Endothelial cell of umbilical vein (primary cell): ENCODE measurements around the gene SPTB. TPM values are rescaled to one million over a fixed set of nuclear protein-coding genes. Genes with fewer than 3 reads are reported as not detected.

ENCODE experiments used
- BruUV-seq: library from RNA; stranded (reverse); fragments of 400-500 nt; replicated peaks from 2 replicates; lab custom pipeline; 2021; lab: Mats Ljungman, UMichigan
- CTCF ChIA-PET: fragments of 300-600, 350-600 bp; sonication (Branson Sonifier 250); formaldehyde crosslinking; loops from one replicate; lab custom pipeline; 2021; ENCODE audit warnings: antibody characterized with exemption, inconsistent platforms; lab: Charles Lee
- POLR2A ChIA-PET: fragments of 300-600, 350-600 bp; sonication (Branson Sonifier 250); formaldehyde crosslinking; loops from one replicate; lab custom pipeline; 2021; ENCODE audit warnings: antibody characterized with exemption, inconsistent platforms; lab: Charles Lee
- DNase-seq: peaks from one replicate; pipeline ENCODE4 v3.0.0-alpha.2; 2011; ENCODE audit warnings: low read depth, low spot score
- FAIRE-seq: peaks from 2 replicates; lab custom pipeline; 2011; peaks lifted over from hg19 to GRCh38; lab: Jason Lieb, UNC
- H2AFZ ChIP-seq: 2 replicates; pipeline ENCODE4 v1.6.0; 2012; ENCODE audit warnings: low read depth, low read length, control low read depth, inconsistent platforms
- H3K27ac ChIP-seq: 2 replicates; pipeline ENCODE4 v1.5.1; 2011; ENCODE audit warnings: low read depth, mild to moderate bottlenecking, control low read depth, low read length, moderate library complexity; ENCODE audit not compliant: insufficient read depth
- H3K27me3 ChIP-seq, 2 experiments: 2 replicates each; pipeline versions ENCODE4 v1.6.0 to v1.6.1; 2011; ENCODE audit warnings: low read length in 2 of 2, mixed read lengths in 1 of 2; ENCODE audit not compliant: control insufficient read depth in 2 of 2, insufficient read depth in 2 of 2
- H3K36me3 ChIP-seq, 2 experiments: 2 replicates in 1 of 2; 3 replicates in 1 of 2; pipeline ENCODE4 v1.5.1; 2011; ENCODE audit warnings: low read length in 2 of 2, mild to moderate bottlenecking in 1 of 2, moderate library complexity in 1 of 2; ENCODE audit not compliant: control insufficient read depth in 2 of 2, insufficient read depth in 2 of 2; ENCODE audit errors: extremely low read depth in 1 of 2
- H3K4me1 ChIP-seq: 3 replicates; pipeline ENCODE4 v1.5.1; 2011; ENCODE audit warnings: mild to moderate bottlenecking, low read length; ENCODE audit not compliant: control insufficient read depth, insufficient read depth; ENCODE audit errors: extremely low read depth
- H3K4me2 ChIP-seq: 2 replicates; pipeline ENCODE4 v1.6.1; 2011; ENCODE audit warnings: low read length, control low read depth, mixed read lengths; ENCODE audit not compliant: insufficient read depth
- H3K4me3 ChIP-seq, 3 experiments: fragments of 200-600 bp in 1 of 3; sonication (generic), shearing (Covaris generic) in 1 of 3; replicated peaks in 1 of 3; 2 replicates each; pipeline ENCODE4 v1.5.1; 2011 to 2016; ENCODE audit warnings: control low read depth in 3 of 3, low read length in 3 of 3, mild to moderate bottlenecking in 2 of 3, inconsistent platforms in 1 of 3, low read depth in 1 of 3, moderate library complexity in 1 of 3; ENCODE audit not compliant: insufficient read depth in 1 of 3
- H3K79me2 ChIP-seq: 2 replicates; pipeline ENCODE4 v1.6.0; 2012; ENCODE audit warnings: low read length, inconsistent platforms; ENCODE audit not compliant: control insufficient read depth, insufficient read depth
- H3K9ac ChIP-seq: replicated peaks from 2 replicates; pipeline ENCODE3; 2011; ENCODE audit warnings: low read length, control low read depth; ENCODE audit not compliant: insufficient read depth; ENCODE audit errors: extremely low read depth
- H3K9me1 ChIP-seq: replicated peaks from 3 replicates; pipeline ENCODE4 v1.6.0; 2011; ENCODE audit warnings: mild to moderate bottlenecking, low read length; ENCODE audit not compliant: control insufficient read depth, insufficient read depth; ENCODE audit errors: extremely low read depth
- H3K9me3 ChIP-seq: replicated peaks from 2 replicates; pipeline ENCODE4 v1.5.1; 2012; ENCODE audit warnings: low read length, inconsistent platforms; ENCODE audit not compliant: control insufficient read depth, insufficient read depth
- H4K20me1 ChIP-seq: replicated peaks from 2 replicates; pipeline ENCODE3; 2011; ENCODE audit warnings: mild to moderate bottlenecking, low read length; ENCODE audit not compliant: control insufficient read depth, insufficient read depth; ENCODE audit errors: extremely low read depth
- EZH2 ChIP-seq: IDR thresholded peaks from 2 replicates; pipeline ENCODE4 v1.6.1; 2012; ENCODE audit warnings: borderline replicate concordance, low read depth, mild to moderate bottlenecking, moderate library complexity, low read length, inconsistent platforms; ENCODE audit not compliant: severe bottlenecking
- FOS ChIP-seq: IDR thresholded peaks from 2 replicates; pipeline ENCODE4 v1.6.1; 2011; ENCODE audit warnings: mild to moderate bottlenecking, low read length, moderate library complexity, borderline replicate concordance; ENCODE audit not compliant: insufficient read depth
- GATA2 ChIP-seq: IDR thresholded peaks from 2 replicates; pipeline ENCODE4 v1.7.0; 2011; ENCODE audit warnings: low read depth, mild to moderate bottlenecking, moderate library complexity, mixed read lengths, low read length; ENCODE audit not compliant: insufficient read length, insufficient read depth
- JUN ChIP-seq: IDR thresholded peaks from 2 replicates; pipeline ENCODE4 v1.6.1; 2011; ENCODE audit warnings: borderline replicate concordance, low read depth; ENCODE audit not compliant: insufficient read length, insufficient read depth
- MYC ChIP-seq: IDR thresholded peaks from one replicate; pipeline ENCODE4 v1.6.1; 2011; ENCODE audit warnings: mild to moderate bottlenecking, low read depth, low read length
- POLR2A ChIP-seq: IDR thresholded peaks from 2 replicates; pipeline ENCODE4 v1.6.1; 2012; ENCODE audit warnings: low read depth, mild to moderate bottlenecking, control low read depth, low read length
- POLR2AphosphoS5 ChIP-seq: IDR thresholded peaks from 2 replicates; pipeline ENCODE4 v1.6.1; 2012; ENCODE audit warnings: low read depth, mild to moderate bottlenecking, control low read depth, low read length, moderate library complexity; ENCODE audit not compliant: insufficient read depth
- dilution Hi-C: fragments of 300-500 bp; cut with MboI; formaldehyde crosslinking; loops from one replicate; pipeline ENCODE4 v1.15.0; 2019; ENCODE audit warnings: low sequenced_read_pairs; ENCODE audit not compliant: extremely low pct_ligation_motif_present
- intact Hi-C: fragments of 100-400 bp; cut with micrococcal nuclease; formaldehyde crosslinking; loops from one replicate; pipeline ENCODE4 v1.10.0; 2022
- polyA plus RNA-seq, 4 experiments: library from polyadenylated mRNA; depleted of rRNA in 3 of 4; stranded (reverse) in 3 of 4; unstranded in 1 of 4; fragments of >200 nt; gene quantifications; 2 replicates each; pipeline versions ENCODE4 v1.2.1 to v1.2.3, GENCODE V29; 2011 to 2012; ENCODE audit warnings: missing spikeins in 1 of 4
- total RNA-seq: library from RNA; stranded (reverse); gene quantifications from 2 replicates; pipeline ENCODE4 v1.2.3, GENCODE V29; 2021
- TF ChIP-seq, protein P1 (sequence below), 2 donors: IDR thresholded peaks; 1 replicate in 1 of 2; 2 replicates in 1 of 2; pipeline ENCODE4 v1.5.1; 2011; ENCODE audit warnings: low read length in 2 of 2, mild to moderate bottlenecking in 2 of 2, moderate library complexity in 2 of 2, control low read depth in 1 of 2, inconsistent platforms in 1 of 2, low read depth in 1 of 2; ENCODE audit not compliant: insufficient read depth in 1 of 2; ENCODE audit errors: extremely low read depth in 1 of 2
- TF ChIP-seq, protein P2 (sequence below): IDR thresholded peaks from 2 replicates; pipeline ENCODE4 v1.6.1; 2011; ENCODE audit not compliant: insufficient read depth, insufficient read length

SPTB gene
- total and polyA plus RNA-seq, 2 donors (not counting 3 experiments of a cell fraction or from before 2014, with no cell fraction given), result 0.03 to 0.07 TPM

DNA sequence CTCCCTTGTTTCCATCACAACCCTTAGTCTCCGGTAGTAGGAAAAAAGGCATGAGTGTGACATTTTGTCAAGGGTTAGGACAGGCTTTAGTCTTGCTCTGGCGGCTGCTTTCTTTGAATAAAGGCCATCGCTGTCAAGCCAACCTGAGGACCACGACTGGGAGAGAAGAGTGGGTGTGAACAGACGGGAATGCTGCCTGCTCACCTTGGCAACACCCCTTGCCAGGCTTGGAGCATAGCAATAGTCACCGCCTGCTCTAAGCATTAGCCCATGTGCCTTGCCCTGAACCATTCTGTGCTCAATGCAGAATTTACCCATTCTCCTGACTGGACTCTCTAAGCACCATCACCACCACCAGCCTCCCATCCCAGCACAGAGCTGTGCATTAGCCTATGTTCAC, 36.2 kb downstream of the SPTB start:
- Histone ChIP-seq H3K36me3 (no peaks in the 10 kb centered on the region), H3K27me3 (peaks cover 37 to 43% of the 10 kb centered on the region in 2 experiments), H3K9me1 (no peaks in the 10 kb centered on the region), H3K4me1 (no peaks in the 10 kb centered on the region), H3K4me2 (no peak overlapping the region), H3K9ac (no peak overlapping the region), H2AFZ (no peak overlapping the region), H3K9me3 (no peaks in the 10 kb centered on the region), H4K20me1 (no peaks in the 10 kb centered on the region), H3K27ac (no peak overlapping the region), H3K79me2 (no peaks in the 10 kb centered on the region), H3K4me3 (no peak overlapping the region)
- TF ChIP-seq FOS (no peak), MYC (no peak), POLR2AphosphoS5 (no peak), POLR2A (no peak), GATA2 (no peak), JUN (no peak), EZH2 (no peak)
- TF ChIP-seq, protein P1, sequence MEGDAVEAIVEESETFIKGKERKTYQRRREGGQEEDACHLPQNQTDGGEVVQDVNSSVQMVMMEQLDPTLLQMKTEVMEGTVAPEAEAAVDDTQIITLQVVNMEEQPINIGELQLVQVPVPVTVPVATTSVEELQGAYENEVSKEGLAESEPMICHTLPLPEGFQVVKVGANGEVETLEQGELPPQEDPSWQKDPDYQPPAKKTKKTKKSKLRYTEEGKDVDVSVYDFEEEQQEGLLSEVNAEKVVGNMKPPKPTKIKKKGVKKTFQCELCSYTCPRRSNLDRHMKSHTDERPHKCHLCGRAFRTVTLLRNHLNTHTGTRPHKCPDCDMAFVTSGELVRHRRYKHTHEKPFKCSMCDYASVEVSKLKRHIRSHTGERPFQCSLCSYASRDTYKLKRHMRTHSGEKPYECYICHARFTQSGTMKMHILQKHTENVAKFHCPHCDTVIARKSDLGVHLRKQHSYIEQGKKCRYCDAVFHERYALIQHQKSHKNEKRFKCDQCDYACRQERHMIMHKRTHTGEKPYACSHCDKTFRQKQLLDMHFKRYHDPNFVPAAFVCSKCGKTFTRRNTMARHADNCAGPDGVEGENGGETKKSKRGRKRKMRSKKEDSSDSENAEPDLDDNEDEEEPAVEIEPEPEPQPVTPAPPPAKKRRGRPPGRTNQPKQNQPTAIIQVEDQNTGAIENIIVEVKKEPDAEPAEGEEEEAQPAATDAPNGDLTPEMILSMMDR (IDR thresholded peaks at IDR 0.05; ENCODE audit: extremely low read depth in 1 of 2, insufficient read depth in 1 of 2, low read depth in 1 of 2, low read length in 2 of 2), result no peak
- TF ChIP-seq, protein P2, sequence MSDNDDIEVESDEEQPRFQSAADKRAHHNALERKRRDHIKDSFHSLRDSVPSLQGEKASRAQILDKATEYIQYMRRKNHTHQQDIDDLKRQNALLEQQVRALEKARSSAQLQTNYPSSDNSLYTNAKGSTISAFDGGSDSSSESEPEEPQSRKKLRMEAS, result no peak
- ChIA-PET POLR2A (no interaction called here), CTCF (no interaction called here)
- DNase-seq (no peak), FAIRE-seq (no peak)
- dilution Hi-C loops, result no loop called here
- intact Hi-C loops, result no loop called here
- no TSS peak for BruUV-seq
